HCT116 (cell line): ENCODE results near the gene TENM3.

ENCODE experiments used
- ATF3 ChIP-seq: IDR thresholded peaks from 2 replicates; pipeline ENCODE4 v1.6.1; 2012
- CBX3 ChIP-seq: IDR thresholded peaks from 2 replicates; pipeline ENCODE4 v1.6.1; 2012; ENCODE audit warnings: low read depth
- CEBPB ChIP-seq: IDR thresholded peaks from 2 replicates; pipeline ENCODE4 v1.6.1; 2012; ENCODE audit warnings: low read depth
- CTCF ChIP-seq, 3 experiments: fragments of 200-600 bp in 1 of 3; sonication (generic) in 1 of 3; IDR thresholded peaks in 2 of 3; conservative IDR thresholded peaks in 1 of 3; 2 replicates each; pipeline ENCODE4 v1.5.1; 2012 to 2017; ENCODE audit warnings: low read depth in 2 of 3, low read length in 2 of 3, antibody characterized with exemption in 1 of 3, borderline replicate concordance in 1 of 3, control low read depth in 1 of 3, mild to moderate bottlenecking in 1 of 3, mixed read lengths in 1 of 3, mixed run types in 1 of 3, moderate library complexity in 1 of 3; ENCODE audit not compliant: insufficient read depth in 1 of 3
- EZH2 ChIP-seq: fragments of 200-600 bp; sonication (generic); IDR thresholded peaks from 2 replicates; pipeline ENCODE4 v1.6.1; 2017; ENCODE audit warnings: antibody characterized with exemption, mixed run types
- EZH2phosphoT487 ChIP-seq: fragments of 200-600 bp; IDR thresholded peaks from 2 replicates; pipeline ENCODE4 v1.6.1; 2018; ENCODE audit warnings: antibody characterized with exemption, borderline replicate concordance
- MAX ChIP-seq: IDR thresholded peaks from 2 replicates; pipeline ENCODE4 v1.6.1; 2012
- POLR2A ChIP-seq: IDR thresholded peaks from 2 replicates; pipeline ENCODE4 v1.7.0; 2011; ENCODE audit warnings: borderline replicate concordance; ENCODE audit not compliant: insufficient read depth, insufficient read length; ENCODE audit errors: extremely low read depth
- POLR2AphosphoS5 ChIP-seq: IDR thresholded peaks from 2 replicates; pipeline ENCODE4 v1.6.1; 2011; ENCODE audit warnings: mild to moderate bottlenecking, low read depth, low read length, moderate library complexity
- REST ChIP-seq: IDR thresholded peaks from 2 replicates; pipeline ENCODE4 v1.6.1; 2012; ENCODE audit warnings: low read depth
- YY1 ChIP-seq: IDR thresholded peaks from 2 replicates; pipeline ENCODE4 v1.6.1; 2011; ENCODE audit warnings: low read length, low read depth, moderate library complexity, mild to moderate bottlenecking; ENCODE audit not compliant: insufficient replicate concordance; ENCODE audit errors: extremely low read depth
- ZFX ChIP-seq: fragments of 450-650 bp; IDR thresholded peaks from 2 replicates; pipeline ENCODE4 v1.6.1; 2017

- TF ChIP-seq CTCF (IDR thresholded peaks at IDR 0.05 in 2 of 3, conservative IDR thresholded peaks at IDR 0.05 in 1 of 3; ENCODE audit: borderline replicate concordance in 1 of 3, insufficient read depth in 1 of 3, low read depth in 2 of 3, low read length in 2 of 3) (no peak), ATF3 (no peak), ZFX (no peak), EZH2 (no peak), POLR2A (no peak), MAX (no peak), EZH2phosphoT487 (no peak), REST (no peak), POLR2AphosphoS5 (no peak), YY1 (no peak), CBX3 (no peak), CEBPB (no peak)
Observed at GRCh38 chr4:182555997-182556418, 312.8 kb downstream of the TENM3 start.
